GM18502 (cell line): ENCODE results near the gene CCDC70.
"Not testable (repeated sequence)": the region's sequence is repeated elsewhere in the genome, so short reads cannot be mapped to it uniquely, and the experiment has no call there.

Source experiments
- ATAC-seq: cut with Tn5 transposase; IDR thresholded peaks from one replicate; pipeline ENCODE4 v1.9.1; 2021; ENCODE audit warnings: mild to moderate bottlenecking; ENCODE audit not compliant: unreplicated experiment, poor library complexity

CCDC70 gene

GRCh38 chr13:51861723-51862300, at the start of gene CCDC70:
Gene CCDC70, plus strand, starts transcription at chr13:51861969. Its CDS starts 3,443 bp downstream, at chr13:51865412.
- ATAC-seq: no peak

- no peak for ATAC-seq
These were observed 47.7 kb upstream of the CCDC70 start for GRCh38 chr13:51814071-51814470.

DNA sequence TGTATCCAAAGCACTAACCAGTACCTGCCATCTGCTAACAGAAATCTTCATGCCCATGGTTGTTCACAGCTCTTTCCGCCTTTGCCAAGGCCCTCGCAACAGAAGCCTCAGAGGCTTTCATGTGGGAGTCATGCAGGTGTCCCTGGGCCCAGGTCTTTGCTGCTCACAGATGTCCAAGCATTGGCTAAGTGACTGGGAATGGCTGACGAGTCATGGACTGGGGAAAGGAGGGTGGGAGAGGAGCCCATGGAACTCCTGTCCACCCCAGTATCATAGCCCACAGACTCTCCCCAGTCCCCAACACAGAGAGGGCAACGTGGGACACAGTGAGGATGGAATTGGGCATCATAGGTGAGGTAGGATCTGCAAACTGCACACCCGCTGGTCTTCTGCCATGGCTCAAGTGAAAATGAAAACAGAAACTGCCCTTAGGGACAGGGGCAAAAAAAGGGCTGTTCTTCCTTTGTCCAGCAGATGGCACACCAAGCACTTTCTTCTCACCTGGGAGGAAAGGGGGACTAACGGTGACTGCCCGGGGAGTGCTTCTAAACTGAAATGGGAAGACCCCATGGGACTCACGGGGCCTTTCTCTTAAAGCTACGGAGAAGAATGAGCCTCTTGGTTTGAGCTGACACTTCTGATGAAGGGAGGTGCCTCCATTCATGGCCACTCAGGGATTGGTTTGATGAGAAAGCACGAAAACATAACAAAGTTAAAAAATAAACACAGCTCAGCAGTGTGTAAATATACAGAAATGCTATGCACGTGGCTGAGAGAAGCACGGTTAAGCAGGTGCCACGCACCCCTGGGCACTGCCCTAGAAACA, 46.7 kb upstream of the CCDC70 start:
- peak; percentile 77 for ATAC-seq

DNA sequence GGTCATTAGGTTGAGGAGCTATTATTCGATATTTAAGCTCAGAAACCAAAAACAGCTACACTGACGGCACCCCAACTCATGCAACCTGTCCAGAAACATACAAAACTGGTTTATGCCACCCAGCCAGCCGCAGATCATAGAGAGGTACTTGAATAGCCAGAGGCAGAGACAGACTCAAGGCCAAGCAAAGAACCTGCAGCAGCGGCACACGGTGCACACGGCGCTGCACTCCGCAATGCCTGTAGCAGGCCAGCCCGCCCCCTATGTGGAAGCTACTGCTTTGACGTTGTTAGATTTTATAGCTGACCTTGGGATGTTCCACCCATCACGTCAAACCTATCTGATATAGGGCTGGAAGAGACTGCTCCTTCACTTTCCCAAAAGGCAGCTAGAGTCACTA, 45.9 kb upstream of the CCDC70 start:
- no peak for ATAC-seq

- ATAC-seq: no peak
These were observed 45.0 kb upstream of the CCDC70 start for GRCh38 chr13:51816604-51817249.

DNA sequence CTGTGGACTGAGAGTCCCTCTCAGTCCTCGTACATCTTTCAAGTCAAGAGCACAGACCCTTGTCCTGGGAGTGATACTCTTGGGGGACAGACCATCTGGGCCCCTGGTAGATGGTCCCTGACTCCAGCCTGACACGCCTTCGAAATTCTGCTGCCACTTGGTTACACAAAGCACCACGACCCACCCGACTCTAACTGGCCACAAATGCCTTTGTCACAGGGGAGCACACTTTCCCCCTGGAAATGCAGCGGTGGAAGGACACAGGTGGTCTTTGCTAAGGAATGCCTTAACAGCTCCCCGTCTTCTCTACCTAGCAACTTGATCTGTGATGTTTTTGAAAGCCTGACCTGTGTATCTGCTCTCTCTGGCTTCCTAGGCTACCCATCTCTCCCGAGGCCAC, 44.1 kb upstream of the CCDC70 start:
- ATAC-seq: no peak

GRCh38 chr13:51818276-51818675, 43.5 kb upstream of the CCDC70 start:
- ATAC-seq: no peak

GRCh38 chr13:51818781-51819511, 42.8 kb upstream of the CCDC70 start:
- ATAC-seq: peak; percentile 54

- no peak for ATAC-seq
These were observed 42.2 kb upstream of the CCDC70 start for GRCh38 chr13:51819544-51819943.

- ATAC-seq: no peak
These were observed 41.7 kb upstream of the CCDC70 start for GRCh38 chr13:51820016-51820597.

GRCh38 chr13:51821606-51822005, 40.2 kb upstream of the CCDC70 start:
- ATAC-seq: no peak

DNA sequence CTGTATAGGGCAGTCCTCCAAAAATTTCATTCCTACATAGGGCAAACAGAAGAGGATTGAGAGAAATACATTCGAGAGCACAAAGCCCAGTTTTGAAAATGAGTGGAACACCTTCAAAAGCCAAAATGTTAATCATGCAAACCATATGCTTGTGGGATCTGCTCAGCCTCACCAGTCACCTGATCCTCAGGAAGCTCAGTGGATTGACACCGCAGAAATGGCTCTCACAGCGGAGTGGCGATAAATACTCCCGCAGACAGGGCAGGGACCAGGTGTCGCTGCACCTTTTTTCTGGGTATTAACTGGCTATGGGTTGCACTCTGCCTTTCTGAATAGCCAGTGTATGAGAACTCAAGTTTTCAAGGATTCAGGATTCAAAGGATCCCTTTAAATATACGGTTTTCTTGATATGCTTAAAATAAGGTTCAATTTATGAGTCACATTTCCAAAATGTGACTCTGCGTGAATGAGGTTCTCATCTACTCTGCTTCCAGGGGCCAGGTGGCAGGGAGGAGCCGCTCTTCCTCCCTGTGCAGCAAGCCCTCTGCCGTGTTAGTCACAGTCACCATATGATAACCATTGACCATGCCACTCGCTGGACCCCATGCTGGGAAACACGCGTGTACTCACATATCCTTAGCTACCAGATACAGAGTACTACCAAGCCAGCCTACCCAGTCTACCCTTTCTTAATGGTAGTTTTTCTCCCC, 39.5 kb upstream of the CCDC70 start:
- ATAC-seq: no peak

- no peak for ATAC-seq
These were observed 38.4 kb upstream of the CCDC70 start for GRCh38 chr13:51823359-51823758.

DNA sequence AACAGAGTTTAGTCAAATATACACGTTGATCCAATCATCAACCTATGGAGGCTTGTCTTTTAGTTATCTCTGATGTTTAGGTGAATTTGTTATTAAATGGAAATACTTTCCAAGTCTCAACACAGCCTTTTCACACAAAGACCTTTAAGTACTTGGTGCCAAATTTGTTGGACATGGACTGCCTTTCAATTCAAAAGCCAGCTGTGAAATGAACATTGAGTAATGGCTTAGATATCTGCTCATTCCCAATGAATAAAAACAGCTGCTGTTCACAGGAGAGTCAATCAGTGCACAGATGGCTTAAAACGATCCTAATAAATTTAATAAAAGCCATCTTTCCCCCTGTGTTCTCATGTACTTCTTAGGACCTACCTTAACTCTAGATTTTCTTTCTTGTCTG, 37.9 kb upstream of the CCDC70 start:
- ATAC-seq: no peak

- not testable (repeated sequence) for ATAC-seq
These were observed 37.1 kb upstream of the CCDC70 start for GRCh38 chr13:51824712-51825111.

DNA sequence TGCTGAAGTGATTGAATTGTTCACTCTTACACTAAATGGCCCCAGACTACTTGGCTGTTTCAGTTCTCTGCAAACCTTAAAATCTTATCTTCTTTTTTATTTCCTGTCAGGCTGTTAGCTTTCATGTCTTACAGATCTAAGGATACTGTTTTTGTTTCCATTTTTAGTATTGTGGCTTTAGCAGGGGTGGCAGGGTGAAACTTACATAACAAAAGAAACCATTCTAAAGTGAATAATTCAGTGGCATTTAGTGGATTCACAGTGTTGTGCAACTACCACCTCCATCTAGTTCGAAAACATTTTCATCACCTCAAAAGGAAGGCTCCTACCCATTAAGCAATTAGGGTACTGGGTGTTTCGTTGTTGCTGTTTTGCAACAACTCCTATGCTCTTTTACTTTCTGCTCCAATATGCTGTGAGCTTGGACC, 36.6 kb upstream of the CCDC70 start:
- peak; percentile 55 for ATAC-seq

GRCh38 chr13:51825681-51826254, 36.0 kb upstream of the CCDC70 start:
- no peak for ATAC-seq

- no peak for ATAC-seq
These were observed 35.2 kb upstream of the CCDC70 start for GRCh38 chr13:51826606-51827005.

- ATAC-seq: no peak
These were observed 34.5 kb upstream of the CCDC70 start for GRCh38 chr13:51827254-51827653.
